Activated CD4-positive, alpha-beta T cell treated with anti-CD3 and anti-CD28 coated beads for 4 hours (primary cell): ENCODE results near the gene PAQR3.
"Not testable (repeated sequence)": the region's sequence is repeated elsewhere in the genome, so short reads cannot be mapped to it uniquely, and the experiment has no call there.

Experiments
- DNase-seq, 2 donors: peaks; one replicate each; pipeline ENCODE4 v3.0.0-alpha.2; 2020

PAQR3 gene

GRCh38 chr4:78926826-78927225 lies 12.4 kb downstream of the PAQR3 start:
- DNase-seq = no peak

GRCh38 chr4:78923464-78924312 lies 15.6 kb downstream of the PAQR3 start:
- DNase-seq = no peak

GRCh38 chr4:78922207-78922606 lies 17.0 kb downstream of the PAQR3 start:
- DNase-seq = no peak

GRCh38 chr4:78910612-78911011 lies 28.6 kb downstream of the PAQR3 start:
- DNase-seq = no peak

DNA sequence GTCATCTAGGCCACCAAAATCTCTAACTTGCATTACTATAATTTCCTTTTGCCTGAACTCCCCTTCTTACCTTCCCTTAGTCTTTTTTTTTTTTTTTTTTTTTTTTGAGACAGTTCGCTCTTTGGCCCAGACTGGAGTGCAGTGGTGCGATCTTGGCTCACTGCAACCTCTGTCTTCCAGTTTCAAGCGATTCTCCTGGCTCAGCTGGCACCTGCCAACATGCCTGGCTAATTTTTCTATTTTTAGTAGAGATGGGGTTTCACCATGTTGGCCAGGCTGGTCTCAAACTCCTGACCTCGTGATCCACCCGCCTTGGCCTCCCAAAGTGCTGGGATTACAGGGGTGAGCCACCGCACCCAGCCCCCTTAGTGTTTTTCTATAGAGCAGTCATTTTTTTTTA lies 30.3 kb downstream of the PAQR3 start:
- DNase-seq = not testable (repeated sequence)

- no peak for DNase-seq
These were observed 31.6 kb downstream of the PAQR3 start for GRCh38 chr4:78907638-78908037.

DNA sequence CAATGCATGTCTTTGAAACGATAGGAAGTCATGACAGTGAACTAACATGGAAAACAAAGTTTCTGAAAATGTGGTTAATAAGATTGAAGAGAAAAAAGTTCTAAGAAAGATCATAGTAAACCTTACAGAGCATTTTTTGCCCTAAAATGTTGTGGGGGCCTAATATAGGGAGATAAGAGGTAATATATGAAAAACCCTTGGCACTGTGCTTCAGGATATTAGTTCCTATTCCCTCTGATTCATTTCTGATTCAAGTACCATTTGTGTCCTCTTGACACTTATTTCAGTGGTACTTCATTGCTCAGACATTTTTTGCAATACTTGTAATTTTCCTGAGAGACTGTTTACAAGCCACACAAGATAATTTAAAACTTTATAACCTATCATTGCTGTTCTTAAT lies 35.1 kb downstream of the PAQR3 start:
- no peak for DNase-seq

- DNase-seq = no peak
These were observed 36.9 kb downstream of the PAQR3 start for GRCh38 chr4:78902298-78902697.

GRCh38 chr4:78901882-78902281 lies 37.4 kb downstream of the PAQR3 start:
- no peak for DNase-seq

DNA sequence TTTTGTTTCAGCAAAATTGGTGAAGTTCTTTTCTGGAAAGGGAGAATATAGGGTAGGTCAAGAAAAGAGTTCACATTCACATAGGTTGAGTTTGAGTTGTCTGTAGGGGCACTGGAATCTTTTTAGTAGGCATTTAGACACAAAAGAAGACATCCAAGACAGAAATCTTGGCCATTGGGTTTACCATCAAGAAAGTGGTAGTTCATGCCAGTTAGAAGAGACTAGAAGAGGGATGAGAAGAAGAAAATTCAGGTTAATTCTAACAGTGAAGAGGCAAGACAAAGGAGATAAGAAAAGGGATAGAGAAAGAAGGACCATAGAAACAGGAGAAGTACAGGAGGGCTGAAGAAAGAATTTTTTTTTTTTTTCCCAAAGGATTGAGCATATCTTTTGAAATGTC lies 39.9 kb downstream of the PAQR3 start:
- DNase-seq = no peak

GRCh38 chr4:78889955-78890354 lies 49.3 kb downstream of the PAQR3 start:
- no peak for DNase-seq

- no peak for DNase-seq
These were observed 53.6 kb downstream of the PAQR3 start for GRCh38 chr4:78885598-78885997.

DNA sequence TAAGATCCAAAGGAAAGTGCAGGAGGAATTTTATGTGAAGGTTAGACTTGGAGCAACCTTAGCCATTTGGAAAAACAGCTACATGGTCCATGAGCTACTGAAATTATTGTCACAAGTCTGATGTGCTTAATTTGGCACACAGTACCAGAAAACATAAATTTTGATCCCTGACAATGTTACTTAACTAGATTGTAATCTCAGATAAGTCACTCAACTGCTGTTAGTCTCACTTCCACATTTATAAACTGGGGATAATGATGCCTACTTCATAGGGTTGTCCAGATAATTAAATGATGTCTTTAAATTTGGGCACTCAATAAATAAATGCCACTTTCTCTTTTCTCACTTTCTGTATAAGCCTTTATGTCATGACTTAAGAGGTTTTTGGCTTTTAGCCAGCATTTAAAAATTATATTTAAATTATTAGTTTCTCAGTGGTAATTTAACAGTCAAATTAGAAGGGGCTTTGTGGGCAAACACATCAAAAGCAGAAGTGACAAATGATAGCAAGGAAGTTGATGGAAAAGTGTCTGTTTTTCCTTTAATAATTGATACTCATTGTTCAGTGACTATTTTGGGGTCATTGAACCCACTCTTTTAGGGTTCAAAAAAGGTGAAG lies 58.3 kb downstream of the PAQR3 start:
- DNase-seq = no peak

DNA sequence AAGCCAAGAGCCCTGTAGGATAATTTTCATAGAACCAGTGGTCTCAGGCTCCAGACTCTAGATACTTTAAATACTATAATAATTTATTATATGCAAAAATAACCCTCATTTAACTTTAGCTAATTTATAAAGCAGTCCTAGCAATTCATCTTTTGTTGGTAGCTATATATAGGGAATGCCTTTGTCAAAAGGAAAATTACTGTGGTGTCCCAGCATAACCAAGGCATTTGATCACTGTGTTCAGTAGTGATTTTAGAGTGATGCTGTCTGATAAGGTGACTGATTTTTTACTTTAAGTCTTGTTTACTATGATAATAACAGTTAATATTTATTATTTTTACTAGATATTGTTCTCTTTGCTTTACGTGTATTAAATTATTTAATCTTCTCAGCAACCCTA lies 61.2 kb downstream of the PAQR3 start:
- no peak for DNase-seq

- no peak for DNase-seq
These were observed 62.5 kb downstream of the PAQR3 start for GRCh38 chr4:78876568-78877320.

- DNase-seq = no peak
These were observed 69.2 kb downstream of the PAQR3 start for GRCh38 chr4:78870056-78870455.

- not testable (repeated sequence) for DNase-seq
These were observed 70.5 kb downstream of the PAQR3 start for GRCh38 chr4:78868712-78869111.

GRCh38 chr4:78865451-78865850 lies 73.8 kb downstream of the PAQR3 start:
- DNase-seq = no peak

GRCh38 chr4:78864405-78865024 lies 74.7 kb downstream of the PAQR3 start:
- peak in 1 of 2 donors; percentile 42 for DNase-seq

- no peak for DNase-seq
These were observed 75.2 kb downstream of the PAQR3 start for GRCh38 chr4:78863991-78864390.

- DNase-seq = no peak
These were observed 75.9 kb downstream of the PAQR3 start for GRCh38 chr4:78863254-78863869.

DNA sequence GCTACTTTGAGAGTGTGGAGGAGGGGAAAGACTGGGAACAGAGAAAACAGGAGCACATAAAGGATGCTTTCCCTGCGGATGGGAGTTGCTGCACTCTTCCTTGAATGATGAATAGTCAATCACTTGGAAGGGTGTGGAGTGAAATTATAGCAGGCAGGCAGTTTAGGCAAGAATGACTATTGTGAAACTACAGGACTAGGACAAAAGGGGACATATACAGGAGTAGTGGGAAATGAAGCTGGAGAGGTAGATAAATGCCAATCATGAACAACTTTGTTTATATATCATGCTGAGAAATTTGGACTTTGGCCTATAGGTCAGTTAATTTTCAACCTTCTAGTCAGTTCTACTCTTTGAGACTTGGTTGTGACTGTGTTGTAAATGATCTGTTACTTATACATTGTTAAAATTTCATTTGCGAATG lies 76.9 kb downstream of the PAQR3 start:
- DNase-seq = no peak
